Colonic mucosa (tissue), 4 donors: ENCODE measurements around the gene ABCC5. TPM values are rescaled to one million over a fixed set of nuclear protein-coding genes. Genes with fewer than 3 reads are reported as not detected.

ENCODE experiments used
- DNase-seq: peaks from one replicate; pipeline ENCODE4 v3.0.0-alpha.2; 2020
- H3K27ac ChIP-seq: fragments of 200-600 bp; one replicate; pipeline ENCODE4 v1.8.0; 2021
- H3K27me3 ChIP-seq: fragments of 200-600 bp; one replicate; pipeline ENCODE4 v1.8.0; 2021
- H3K36me3 ChIP-seq: fragments of 200-600 bp; one replicate; pipeline ENCODE4 v1.8.0; 2021
- H3K4me1 ChIP-seq: fragments of 200-600 bp; one replicate; pipeline ENCODE4 v1.8.0; 2021; ENCODE audit warnings: mild to moderate bottlenecking
- H3K4me3 ChIP-seq: fragments of 200-600 bp; one replicate; pipeline ENCODE4 v1.8.0; 2021
- H3K9ac ChIP-seq, 2 donors: one replicate each; pipeline ENCODE4 v1.7.0; 2013; ENCODE audit warnings: control low read depth in 2 of 2, low read depth in 2 of 2, low read length in 2 of 2
- H3K9me3 ChIP-seq: fragments of 200-600 bp; one replicate; pipeline ENCODE4 v1.8.0; 2021
- intact Hi-C: fragments of 100-400 bp; cut with DNase I; formaldehyde crosslinking; loops from one replicate; pipeline ENCODE4 v1.14.1; 2022
- total RNA-seq, 2 donors: library from RNA; stranded (reverse); fragmentation: NEBNext Ultra II Directional in 1 of 2; extraction: Animal tissue kit (Norgen Biotek cat#: 25700) in 1 of 2; gene quantifications; one replicate each; pipeline ENCODE4 v1.2.1, GENCODE V29; 2021
- TF ChIP-seq, protein P1 (sequence below): fragments of 200-600 bp; IDR thresholded peaks from one replicate; pipeline ENCODE4 v1.8.0; 2022; ENCODE audit warnings: antibody characterized with exemption, mild to moderate bottlenecking
- donor health status: healthy.
- donor health status: DM: no; HTN: no; CAD: no.
- donor health status: DM: no; HTN: no; CAD: no.

Gene ABCC5
- total RNA-seq, 2 donors from 2014 or later: 15.1 to 16.6 TPM

DNA sequence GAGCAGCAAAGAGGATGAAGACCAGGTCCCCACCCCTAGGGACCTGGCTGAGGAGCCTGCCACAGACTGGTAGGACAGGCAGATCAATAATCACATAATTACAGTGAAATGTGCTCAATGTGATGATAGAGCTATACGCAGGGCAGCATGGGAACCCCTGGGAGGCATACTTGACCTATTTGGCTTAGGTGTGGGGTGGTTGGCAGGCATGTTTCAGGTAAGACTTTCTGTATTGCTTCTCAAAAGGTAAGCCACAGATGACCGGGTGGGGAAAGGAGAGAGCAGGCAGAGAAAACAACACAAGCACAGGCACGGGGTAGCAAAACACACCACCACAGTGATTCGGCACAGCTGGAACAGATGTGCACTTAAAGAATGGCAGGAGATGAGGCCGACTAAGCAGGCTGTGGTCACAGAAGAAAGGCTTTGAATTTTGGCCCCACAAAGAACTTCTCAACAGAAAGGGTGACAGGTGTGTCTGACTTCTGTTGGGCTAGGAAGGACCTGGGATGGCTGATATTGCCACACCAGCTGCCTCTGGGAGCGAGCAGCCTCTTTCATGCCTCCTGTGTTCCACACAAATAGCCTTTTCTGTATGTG lies 64.1 kb downstream of the ABCC5 start:
- intact Hi-C loops: no loop called here
- Histone ChIP-seq H3K27me3 (no peaks in the 10 kb centered on the region), H3K36me3 (no peaks in the 10 kb centered on the region), H3K9me3 (no peaks in the 10 kb centered on the region), H3K27ac (no peak overlapping the region), H3K4me1 (no peaks in the 10 kb centered on the region), H3K4me3 (no peak overlapping the region), H3K9ac (no peak overlapping the region)
- TF ChIP-seq, protein P1, sequence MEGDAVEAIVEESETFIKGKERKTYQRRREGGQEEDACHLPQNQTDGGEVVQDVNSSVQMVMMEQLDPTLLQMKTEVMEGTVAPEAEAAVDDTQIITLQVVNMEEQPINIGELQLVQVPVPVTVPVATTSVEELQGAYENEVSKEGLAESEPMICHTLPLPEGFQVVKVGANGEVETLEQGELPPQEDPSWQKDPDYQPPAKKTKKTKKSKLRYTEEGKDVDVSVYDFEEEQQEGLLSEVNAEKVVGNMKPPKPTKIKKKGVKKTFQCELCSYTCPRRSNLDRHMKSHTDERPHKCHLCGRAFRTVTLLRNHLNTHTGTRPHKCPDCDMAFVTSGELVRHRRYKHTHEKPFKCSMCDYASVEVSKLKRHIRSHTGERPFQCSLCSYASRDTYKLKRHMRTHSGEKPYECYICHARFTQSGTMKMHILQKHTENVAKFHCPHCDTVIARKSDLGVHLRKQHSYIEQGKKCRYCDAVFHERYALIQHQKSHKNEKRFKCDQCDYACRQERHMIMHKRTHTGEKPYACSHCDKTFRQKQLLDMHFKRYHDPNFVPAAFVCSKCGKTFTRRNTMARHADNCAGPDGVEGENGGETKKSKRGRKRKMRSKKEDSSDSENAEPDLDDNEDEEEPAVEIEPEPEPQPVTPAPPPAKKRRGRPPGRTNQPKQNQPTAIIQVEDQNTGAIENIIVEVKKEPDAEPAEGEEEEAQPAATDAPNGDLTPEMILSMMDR: no peak
- DNase-seq: no peak

DNA sequence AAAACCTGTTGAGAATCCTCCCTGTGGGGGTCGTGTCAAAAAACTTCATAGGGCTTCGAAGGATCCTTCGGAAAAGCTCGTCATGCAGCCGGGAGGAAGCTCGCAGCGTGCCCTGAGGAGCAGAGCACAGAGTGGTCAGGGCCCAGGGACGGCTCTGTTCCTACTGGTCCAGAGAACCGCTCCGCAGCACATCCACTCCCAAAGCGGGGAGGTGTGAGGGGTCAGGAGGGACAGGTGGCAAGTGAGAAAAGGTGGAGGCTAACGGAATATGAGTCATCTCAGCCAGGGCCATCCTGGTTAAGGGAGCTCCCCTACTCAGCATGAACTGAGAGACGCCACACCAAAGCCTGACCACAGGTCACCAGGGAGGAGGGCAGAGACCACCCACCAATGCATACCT lies 66.2 kb downstream of the ABCC5 start:
- Histone ChIP-seq H3K27ac (no peak overlapping the region), H3K36me3 (no peaks in the 10 kb centered on the region), H3K4me3 (no peak overlapping the region), H3K4me1 (no peaks in the 10 kb centered on the region), H3K9ac (no peak overlapping the region), H3K9me3 (no peaks in the 10 kb centered on the region), H3K27me3 (no peaks in the 10 kb centered on the region)
- intact Hi-C loops: no loop called here
- DNase-seq: no peak
- TF ChIP-seq, protein P1: no peak

- DNase-seq: no peak
- no peaks in the 10 kb centered on the region for H3K27me3 ChIP-seq
- intact Hi-C loops: no loop called here
- TF ChIP-seq, protein P1: no peak
- H3K9ac ChIP-seq: no peak overlapping the region
- H3K9me3 ChIP-seq: no peaks in the 10 kb centered on the region
- H3K4me3 ChIP-seq: no peak overlapping the region
- no peaks in the 10 kb centered on the region for H3K4me1 ChIP-seq
- H3K36me3 ChIP-seq: no peaks in the 10 kb centered on the region
- no peak overlapping the region for H3K27ac ChIP-seq
These were observed 68.0 kb downstream of the ABCC5 start for GRCh38 chr3:183949690-183950089.

DNA sequence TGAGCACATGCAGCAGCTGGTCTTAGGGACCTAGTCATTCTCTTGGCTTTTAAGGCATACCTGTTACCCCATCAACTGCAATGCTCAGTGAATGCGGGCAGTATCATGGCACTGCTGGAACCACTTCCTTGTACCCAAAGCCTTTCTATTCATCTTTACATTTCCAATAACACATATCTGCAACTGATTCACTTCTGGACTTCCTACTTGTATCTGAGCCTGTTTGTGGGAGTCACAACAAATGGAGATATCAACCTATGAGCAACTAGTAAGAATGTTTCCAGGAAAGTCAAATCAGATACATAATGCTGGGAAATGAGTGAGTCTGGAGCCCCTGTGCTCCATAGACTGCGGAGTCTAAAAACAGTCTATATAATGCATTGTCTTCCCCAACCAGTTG lies 71.6 kb downstream of the ABCC5 start:
- intact Hi-C loops: no loop called here
- no peak for DNase-seq
- Histone ChIP-seq H3K4me3 (no peak overlapping the region), H3K9ac (no peak overlapping the region), H3K27ac (no peak overlapping the region), H3K4me1 (no peaks in the 10 kb centered on the region), H3K36me3 (no peaks in the 10 kb centered on the region), H3K9me3 (no peaks in the 10 kb centered on the region), H3K27me3 (no peaks in the 10 kb centered on the region)
- TF ChIP-seq, protein P1: no peak

DNA sequence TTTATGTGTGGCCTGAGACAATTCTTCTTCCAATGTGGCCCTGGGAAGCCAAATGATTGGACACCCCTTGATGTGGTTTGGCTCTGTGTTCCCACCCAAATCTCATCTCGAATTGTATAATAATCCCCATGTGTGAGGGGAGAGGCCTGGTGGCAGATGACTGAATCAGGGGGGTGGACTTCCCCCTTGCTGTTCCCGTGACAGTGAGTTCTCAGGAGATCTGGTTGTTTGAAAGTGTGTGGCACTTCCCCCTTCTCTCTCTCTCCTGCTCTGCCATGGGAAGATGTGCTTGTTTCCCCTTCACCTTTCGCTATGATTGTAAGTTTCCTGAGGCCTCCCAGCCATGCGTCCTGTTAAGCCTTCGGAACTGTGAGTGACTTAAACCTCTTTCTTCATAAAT lies 72.9 kb downstream of the ABCC5 start:
- H3K27me3 ChIP-seq: no peaks in the 10 kb centered on the region
- TF ChIP-seq, protein P1: no peak
- no peak overlapping the region for H3K27ac ChIP-seq
- H3K9me3 ChIP-seq: no peaks in the 10 kb centered on the region
- H3K36me3 ChIP-seq: no peaks in the 10 kb centered on the region
- H3K4me3 ChIP-seq: no peak overlapping the region
- no peaks in the 10 kb centered on the region for H3K4me1 ChIP-seq
- intact Hi-C loops: no loop called here
- no peak overlapping the region for H3K9ac ChIP-seq
- no peak for DNase-seq
